KOPT-K1 (cell line): ENCODE measurements around the gene SLC35G2.
"Not testable (repeated sequence)": the region's sequence is repeated elsewhere in the genome, so short reads cannot be mapped to it uniquely, and the experiment has no call there.

Experiments
- H3K27ac ChIP-seq: fragments of 200-600 bp; sonication (generic); 2 replicates; pipeline ENCODE4 v1.5.1; 2016; ENCODE audit warnings: antibody characterized with exemption, mild to moderate bottlenecking, low read depth, low read length; ENCODE audit not compliant: poor library complexity, severe bottlenecking
- H3K36me3 ChIP-seq: fragments of 200-600 bp; sonication (generic); 2 replicates; pipeline ENCODE4 v1.5.1; 2017; ENCODE audit warnings: antibody characterized with exemption, mild to moderate bottlenecking, low read length, moderate library complexity; ENCODE audit not compliant: insufficient read depth
- H3K9me3 ChIP-seq: fragments of 200-600 bp; sonication (generic); 2 replicates; pipeline ENCODE4 v1.5.1; 2017; ENCODE audit warnings: antibody characterized with exemption, low read length, mild to moderate bottlenecking; ENCODE audit not compliant: insufficient read depth, poor library complexity, severe bottlenecking

SLC35G2 gene

GRCh38 chr3:136818769-136819391 lies at the start of gene SLC35G2:
SLC35G2 (plus strand) TSS chr3:136819126; CDS start chr3:136854461, 35,335 bp downstream.
- Histone ChIP-seq H3K27ac (peak within 1 kb of the TSS; percentile 65), H3K36me3 (no peaks in the 10 kb centered on the region), H3K9me3 (peaks cover 5% of the 10 kb centered on the region)

- no peaks in the 10 kb centered on the region for H3K9me3 ChIP-seq
- no peaks in the 10 kb centered on the region for H3K36me3 ChIP-seq
- H3K27ac ChIP-seq = no peak overlapping the region
Measured at GRCh38 chr3:136772709-136773108, 46.2 kb upstream of the SLC35G2 start.

DNA sequence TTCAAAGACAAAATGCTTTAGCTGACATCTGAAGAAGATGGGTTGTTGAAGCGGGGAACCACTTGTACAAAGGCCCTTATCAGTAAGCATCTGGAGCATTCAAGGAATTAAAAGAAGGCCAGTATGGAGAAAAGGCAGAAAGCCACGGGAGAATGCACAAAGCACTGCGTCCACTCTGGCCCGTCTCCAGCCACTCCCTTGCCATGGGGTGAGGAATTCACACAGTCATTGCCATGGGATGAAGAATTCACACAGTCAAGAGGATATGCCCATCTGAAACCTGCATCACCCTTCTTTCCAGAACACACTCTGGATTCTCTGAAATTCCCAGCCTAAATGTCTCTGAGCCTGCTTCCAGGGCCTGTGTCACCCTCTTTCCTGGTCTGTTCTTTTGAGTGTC lies 40.1 kb upstream of the SLC35G2 start:
- no peaks in the 10 kb centered on the region for H3K36me3 ChIP-seq
- no peak overlapping the region for H3K27ac ChIP-seq
- H3K9me3 ChIP-seq = no peaks in the 10 kb centered on the region

DNA sequence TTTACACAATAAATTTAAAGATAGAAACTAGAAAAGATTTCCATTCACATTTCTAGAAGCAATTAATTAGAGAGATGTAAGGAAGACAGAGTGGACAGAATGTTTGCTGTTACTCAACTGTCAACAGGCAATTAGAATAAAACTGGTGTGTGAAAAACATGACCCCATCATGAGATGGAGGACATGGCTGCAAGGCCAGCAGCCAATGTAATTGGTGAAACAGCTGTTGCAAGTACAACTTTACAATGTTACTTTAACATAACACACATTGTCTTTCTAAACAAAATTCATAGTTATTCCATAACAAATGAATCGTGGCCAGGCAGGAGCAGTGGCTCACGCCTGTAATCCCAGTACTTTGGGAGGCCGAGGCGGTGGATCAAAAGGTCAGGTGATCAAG lies 38.2 kb upstream of the SLC35G2 start:
- no peak overlapping the region for H3K27ac ChIP-seq
- H3K9me3 ChIP-seq = no peaks in the 10 kb centered on the region

DNA sequence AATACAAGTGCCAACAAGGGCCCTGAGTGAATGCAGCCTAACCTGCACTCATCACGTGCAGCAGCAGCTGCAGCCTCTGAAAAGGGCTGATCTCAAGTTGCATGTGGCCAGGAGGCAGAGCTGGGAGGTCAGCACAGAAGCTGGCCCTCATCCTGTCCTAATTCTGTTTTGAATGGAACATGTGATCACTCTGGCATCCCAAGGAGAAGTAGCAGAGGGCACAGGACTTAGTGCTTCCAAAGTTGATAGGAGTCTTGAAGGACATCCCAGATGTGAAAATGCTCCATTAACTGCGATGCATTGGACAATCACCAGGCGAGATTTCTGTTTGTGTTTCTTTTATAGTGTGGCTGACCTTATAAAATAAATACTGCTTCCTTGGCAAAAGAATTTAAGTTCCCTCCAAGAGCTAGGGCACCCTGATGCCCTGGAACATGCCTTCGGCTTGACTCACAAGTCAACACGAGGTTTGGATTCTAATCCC lies 35.2 kb upstream of the SLC35G2 start:
- H3K9me3 ChIP-seq = no peaks in the 10 kb centered on the region
- no peak overlapping the region for H3K27ac ChIP-seq
- H3K36me3 ChIP-seq = no peaks in the 10 kb centered on the region

More for the DNA sequence above, 38.2 kb upstream of the SLC35G2 start:
- no peaks in the 10 kb centered on the region for H3K36me3 ChIP-seq

DNA sequence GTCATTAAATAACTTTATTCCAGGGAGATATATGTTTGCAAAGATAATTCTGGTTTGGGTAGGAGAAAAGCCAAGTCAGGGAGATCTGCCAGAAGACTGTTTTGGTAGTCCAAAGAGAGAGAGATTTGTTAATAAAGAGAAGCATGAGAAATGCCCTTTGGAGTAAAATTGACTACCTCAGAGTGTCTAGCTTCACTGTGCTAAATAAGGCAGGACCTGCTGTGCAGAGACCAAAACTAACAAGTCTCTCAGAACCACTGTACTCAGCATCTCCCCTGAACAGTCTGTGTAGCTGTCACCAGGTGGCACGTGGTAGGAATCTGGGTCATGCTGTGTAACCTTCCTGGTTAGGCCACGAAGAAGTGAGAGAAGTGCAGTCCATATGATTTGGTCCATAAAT lies 31.6 kb upstream of the SLC35G2 start:
- no peaks in the 10 kb centered on the region for H3K36me3 ChIP-seq
- H3K9me3 ChIP-seq = no peaks in the 10 kb centered on the region
- peak overlapping the region; percentile 61 for H3K27ac ChIP-seq

DNA sequence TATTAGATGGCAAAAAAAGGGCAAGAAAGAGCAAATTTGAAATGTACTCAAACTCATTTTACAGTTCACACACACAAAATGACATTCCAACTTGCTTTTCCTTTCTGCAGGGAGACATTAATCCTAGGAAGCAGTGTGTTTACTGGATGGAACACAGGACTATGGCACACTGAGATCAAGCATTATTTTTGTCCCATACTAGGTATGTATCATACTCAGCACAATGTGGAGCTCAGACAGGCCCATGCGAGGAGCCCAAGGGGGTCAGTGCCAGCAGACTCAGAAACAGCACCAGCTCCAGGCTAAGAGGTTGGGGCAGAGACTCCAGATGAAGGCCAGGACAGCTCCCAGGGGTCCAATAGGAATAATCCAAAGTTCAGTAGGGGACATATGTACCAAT lies 30.8 kb upstream of the SLC35G2 start:
- Histone ChIP-seq H3K9me3 (no peaks in the 10 kb centered on the region), H3K36me3 (no peaks in the 10 kb centered on the region), H3K27ac (no peak overlapping the region)

DNA sequence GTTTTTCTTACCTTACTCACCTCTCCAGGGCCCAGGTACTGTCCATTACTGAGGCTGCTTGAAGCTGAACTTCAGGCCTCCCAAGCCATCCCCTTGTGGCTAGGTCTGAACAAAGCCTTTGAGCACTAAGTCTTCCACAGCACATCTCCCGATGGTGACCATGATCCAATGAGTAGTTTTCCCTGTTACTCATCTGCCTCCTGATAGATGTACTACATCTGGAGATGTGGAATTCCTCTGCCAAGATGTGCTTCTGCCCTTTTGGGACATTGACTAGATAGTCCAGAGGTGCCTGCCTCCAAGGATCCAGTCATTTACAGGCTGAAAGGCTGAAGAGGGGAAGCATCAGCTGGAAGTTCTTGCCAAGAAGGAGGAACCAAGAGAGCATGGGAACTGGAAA lies 28.9 kb upstream of the SLC35G2 start:
- H3K9me3 ChIP-seq = no peaks in the 10 kb centered on the region
- H3K36me3 ChIP-seq = no peaks in the 10 kb centered on the region
- no peak overlapping the region for H3K27ac ChIP-seq

GRCh38 chr3:136790786-136791185 lies 28.1 kb upstream of the SLC35G2 start:
- Histone ChIP-seq H3K27ac (no peak overlapping the region), H3K9me3 (no peaks in the 10 kb centered on the region), H3K36me3 (no peaks in the 10 kb centered on the region)

DNA sequence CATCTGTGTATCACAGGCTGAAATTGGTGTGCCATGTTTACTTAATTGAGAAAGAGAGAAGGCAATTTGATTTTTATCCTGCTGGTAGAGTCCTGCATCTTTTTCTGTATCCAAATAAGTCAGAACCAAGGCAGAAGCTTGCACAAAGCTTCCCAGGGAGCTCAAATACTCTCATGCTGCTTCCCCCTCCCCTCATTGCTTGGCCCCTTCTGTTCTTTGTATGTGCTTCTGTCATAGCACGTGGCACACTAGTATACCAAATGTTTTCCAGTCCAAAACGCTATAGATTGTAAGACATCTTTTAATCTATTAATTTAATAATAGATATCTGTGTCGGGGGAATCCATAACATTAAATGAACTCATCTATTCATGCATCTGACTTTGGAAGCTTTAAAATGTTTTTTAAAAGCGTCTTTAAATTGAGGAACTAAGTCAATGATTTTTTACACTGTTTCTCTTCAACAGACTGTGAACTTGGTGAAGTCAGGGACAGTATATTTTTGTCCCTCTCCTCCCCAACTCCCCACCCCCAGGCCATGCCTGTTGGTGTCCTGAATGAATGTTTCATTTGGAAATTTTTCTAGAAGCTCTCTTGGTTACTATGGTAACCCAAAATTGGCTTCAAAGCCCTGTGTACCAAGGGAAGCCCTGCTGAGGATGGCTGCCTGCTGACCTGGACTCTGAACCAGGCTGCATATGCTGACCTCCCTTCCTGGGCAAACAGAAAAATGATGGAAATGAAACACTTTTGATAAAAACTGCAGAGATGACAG lies 26.2 kb upstream of the SLC35G2 start:
- no peaks in the 10 kb centered on the region for H3K36me3 ChIP-seq
- H3K9me3 ChIP-seq = no peaks in the 10 kb centered on the region
- no peak overlapping the region for H3K27ac ChIP-seq

DNA sequence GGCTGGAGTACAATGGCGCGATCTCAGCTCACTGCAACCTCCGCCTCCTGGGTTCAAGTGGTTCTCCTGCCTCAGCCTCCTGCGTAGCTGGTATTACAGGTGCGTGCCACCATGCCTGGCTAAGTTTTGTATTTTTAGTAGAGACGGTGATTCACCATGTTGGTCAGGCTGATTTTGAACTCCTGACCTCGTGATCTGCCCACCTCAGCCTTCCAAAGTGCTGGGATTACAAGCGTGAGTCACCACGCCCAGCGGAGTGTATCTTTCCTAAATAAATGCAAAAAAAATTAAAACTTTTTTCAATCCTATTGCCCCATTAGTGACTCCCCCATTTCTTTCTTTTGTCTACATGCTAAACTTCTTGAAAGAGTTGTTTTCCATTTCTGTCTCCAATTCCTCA lies 17.8 kb upstream of the SLC35G2 start:
- not testable (repeated sequence) for H3K36me3 ChIP-seq, H3K27ac ChIP-seq, H3K9me3 ChIP-seq

DNA sequence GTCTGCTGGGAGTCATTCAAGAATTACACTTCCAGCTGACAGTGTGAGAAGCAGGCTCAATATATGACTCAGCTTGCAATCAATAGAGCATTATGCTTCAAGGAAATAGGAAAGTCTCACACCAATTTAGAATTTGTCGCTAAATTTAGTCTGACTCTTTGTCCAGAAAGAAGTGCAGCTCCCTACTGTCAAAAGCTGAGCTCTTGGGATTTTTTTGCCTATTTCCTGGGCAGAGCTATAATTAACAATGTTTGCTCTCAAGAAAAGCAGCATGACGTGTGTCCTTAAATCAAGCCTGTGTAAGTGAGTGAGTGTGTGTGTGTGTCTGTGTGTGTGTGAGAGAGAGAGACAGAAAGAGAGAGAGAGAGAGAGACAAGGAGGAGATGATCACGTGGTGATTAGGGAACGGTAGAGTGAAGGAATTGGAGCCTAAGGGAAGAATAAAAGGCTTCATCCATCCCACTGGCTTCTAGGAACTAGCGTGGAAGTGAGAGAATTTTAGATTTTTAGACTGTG lies 16.4 kb upstream of the SLC35G2 start:
- no peak overlapping the region for H3K27ac ChIP-seq
- H3K9me3 ChIP-seq = no peaks in the 10 kb centered on the region
- no peaks in the 10 kb centered on the region for H3K36me3 ChIP-seq

- Histone ChIP-seq H3K9me3 (no peaks in the 10 kb centered on the region), H3K36me3 (no peaks in the 10 kb centered on the region), H3K27ac (no peak overlapping the region)
Measured at GRCh38 chr3:136804141-136804540, 14.8 kb upstream of the SLC35G2 start.

DNA sequence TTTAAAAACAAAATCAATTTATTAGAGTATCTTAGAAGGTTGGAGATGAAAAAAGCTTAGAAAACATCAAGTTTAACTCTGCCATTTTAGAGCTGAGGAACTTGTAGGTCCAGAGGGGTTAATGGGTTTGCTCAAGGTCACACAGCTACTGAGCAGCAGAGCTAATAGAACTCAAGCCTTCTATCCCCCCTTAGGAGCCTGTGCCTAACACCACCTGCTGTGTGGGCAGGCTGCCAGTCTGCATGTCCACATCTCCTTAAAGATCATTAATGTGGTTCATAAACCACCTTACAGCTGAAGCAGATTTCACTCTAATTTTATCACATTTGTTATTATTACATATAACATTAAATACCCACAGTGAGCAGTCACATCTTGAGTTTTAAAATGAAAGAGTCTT lies 14.1 kb upstream of the SLC35G2 start:
- no peak overlapping the region for H3K27ac ChIP-seq
- H3K36me3 ChIP-seq = no peaks in the 10 kb centered on the region
- no peaks in the 10 kb centered on the region for H3K9me3 ChIP-seq

- H3K36me3 ChIP-seq = no peaks in the 10 kb centered on the region
- H3K9me3 ChIP-seq = no peaks in the 10 kb centered on the region
- H3K27ac ChIP-seq = no peak overlapping the region
Measured at GRCh38 chr3:136805795-136806194, 13.1 kb upstream of the SLC35G2 start.

DNA sequence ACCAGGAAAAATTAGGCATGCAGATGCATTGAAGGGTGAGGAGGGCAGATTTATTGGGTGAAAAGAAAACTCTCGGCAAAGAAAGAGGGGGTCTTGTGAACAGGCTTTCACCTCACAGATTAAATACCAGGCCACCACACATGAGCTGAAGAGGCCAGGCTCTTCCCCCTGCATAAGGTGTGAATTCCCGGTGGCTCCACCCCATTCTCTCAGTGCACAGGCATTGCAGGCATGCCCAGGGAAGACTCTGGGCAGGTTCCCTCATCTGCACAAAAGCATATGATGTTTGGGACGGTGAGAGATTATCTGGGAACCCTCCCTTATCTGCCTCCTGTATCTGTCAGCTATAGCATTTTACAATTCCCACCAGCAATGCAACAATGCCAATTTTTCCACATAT lies 7.2 kb upstream of the SLC35G2 start:
- Histone ChIP-seq H3K36me3 (no peaks in the 10 kb centered on the region), H3K27ac (no peak overlapping the region), H3K9me3 (peaks cover 9% of the 10 kb centered on the region)
